ENCODE data around the gene UNC79. TPM values are rescaled to one million over a fixed set of nuclear protein-coding genes. Genes with fewer than 3 reads are reported as not detected.

The UNC79 gene
- total RNA-seq, 1 experiment from 2014 or later = 0.05 TPM

GRCh38 chr14:93462479-93462878 lies 31.7 kb downstream of the UNC79 start:
- intact Hi-C loops (cut with micrococcal nuclease; ENCODE audit: unreplicated experiment) = no loop called here
- POLR2A ChIA-PET = no interaction called here
- BruUV-seq (replicated peaks) = no TSS peak

GRCh38 chr14:93464271-93464670 lies 33.5 kb downstream of the UNC79 start:
- intact Hi-C loops (cut with micrococcal nuclease; ENCODE audit: unreplicated experiment) = no loop called here
- H3K4me3 ChIP-seq (ENCODE audit: low read depth in 2 of 2, low read length in 2 of 2) = no peak overlapping the region
- H3K9me3 ChIP-seq (ENCODE audit: control insufficient read depth, insufficient read depth, low read depth, low read length) = no peaks in the 10 kb centered on the region
- H3K4me1 ChIP-seq (ENCODE audit: control insufficient read depth, insufficient read depth, low read length) = no peaks in the 10 kb centered on the region
- ChIA-PET POLR2A (no interaction called here), CTCF (no interaction called here)
- H3K36me3 ChIP-seq (ENCODE audit: control insufficient read depth, insufficient read depth, low read length) = no peaks in the 10 kb centered on the region
- no TSS peak for BruUV-seq (replicated peaks)
- in situ Hi-C loops (cut with HindIII; ENCODE audit: low pct_unique_long_range_greater_than_20kb, low sequenced_read_pairs) = no loop called here
- ATAC-seq (no peak), DNase-seq (ENCODE audit: low read depth, low spot score) (no peak)
- no peak overlapping the region for H3K27ac ChIP-seq (ENCODE audit: low read length)
- H3K27me3 ChIP-seq (ENCODE audit: control insufficient read depth, insufficient read depth, low read length) = no peaks in the 10 kb centered on the region
- TF ChIP-seq REST (IDR thresholded peaks at IDR 0.05; ENCODE audit: insufficient read depth in 1 of 2, low read depth in 2 of 2, low read length in 1 of 2) = no peak
- no peak for TF ChIP-seq CTCF (IDR thresholded peaks at IDR 0.05)
- TF ChIP-seq TCF7L2 (IDR thresholded peaks at IDR 0.05; ENCODE audit: low read depth, low read length) = no peak
- TF ChIP-seq SIN3A (IDR thresholded peaks at IDR 0.05; ENCODE audit: borderline replicate concordance, insufficient read depth, low read depth, low read length) = no peak
- TF ChIP-seq POLR2AphosphoS5 (IDR thresholded peaks at IDR 0.05; ENCODE audit: low read depth, low read length) = no peak

More at GRCh38 chr14:93462479-93462878, 31.7 kb downstream of the UNC79 start:
- CTCF ChIA-PET = no interaction called here
- Histone ChIP-seq H3K4me1 (ENCODE audit: control insufficient read depth, insufficient read depth, low read length) (no peaks in the 10 kb centered on the region), H3K36me3 (ENCODE audit: control insufficient read depth, insufficient read depth, low read length) (no peaks in the 10 kb centered on the region), H3K27ac (ENCODE audit: low read length) (no peak overlapping the region), H3K27me3 (ENCODE audit: control insufficient read depth, insufficient read depth, low read length) (0 out of 2 replicates have a peak, but pooled peaks cover under 1% of the 10 kb centered on the region), H3K4me3 (ENCODE audit: low read depth in 2 of 2, low read length in 2 of 2) (no peak overlapping the region), H3K9me3 (ENCODE audit: control insufficient read depth, insufficient read depth, low read depth, low read length) (no peaks in the 10 kb centered on the region)
- DNase-seq (ENCODE audit: low read depth, low spot score) = no peak
- no peak for TF ChIP-seq SIN3A (IDR thresholded peaks at IDR 0.05; ENCODE audit: borderline replicate concordance, insufficient read depth, low read depth, low read length)
- in situ Hi-C loops (cut with HindIII; ENCODE audit: low pct_unique_long_range_greater_than_20kb, low sequenced_read_pairs) = no loop called here
- no peak for ATAC-seq

GRCh38 chr14:93475471-93475870 lies 44.7 kb downstream of the UNC79 start:
- H3K4me3 ChIP-seq (ENCODE audit: low read depth in 2 of 2, low read length in 2 of 2) = no peak overlapping the region
- DNase-seq (ENCODE audit: low read depth, low spot score) (no peak), ATAC-seq (no peak)
- H3K27ac ChIP-seq (ENCODE audit: low read length) = no peak overlapping the region
- ChIA-PET POLR2A (no interaction called here), CTCF (no interaction called here)
- TF ChIP-seq POLR2AphosphoS5 (IDR thresholded peaks at IDR 0.05; ENCODE audit: low read depth, low read length) (no peak), TCF7L2 (IDR thresholded peaks at IDR 0.05; ENCODE audit: low read depth, low read length) (no peak), SIN3A (IDR thresholded peaks at IDR 0.05; ENCODE audit: borderline replicate concordance, insufficient read depth, low read depth, low read length) (no peak), CTCF (IDR thresholded peaks at IDR 0.05) (no peak), REST (IDR thresholded peaks at IDR 0.05; ENCODE audit: insufficient read depth in 1 of 2, low read depth in 2 of 2, low read length in 1 of 2) (no peak)
- intact Hi-C loops (cut with micrococcal nuclease; ENCODE audit: unreplicated experiment) = no loop called here
- peaks cover 2% of the 10 kb centered on the region; the same call in 1 of the 2 replicates for H3K27me3 ChIP-seq (ENCODE audit: control insufficient read depth, insufficient read depth, low read length)
- H3K36me3 ChIP-seq (ENCODE audit: control insufficient read depth, insufficient read depth, low read length) = no peaks in the 10 kb centered on the region
- H3K4me1 ChIP-seq (ENCODE audit: control insufficient read depth, insufficient read depth, low read length) = no peaks in the 10 kb centered on the region
- no peaks in the 10 kb centered on the region for H3K9me3 ChIP-seq (ENCODE audit: control insufficient read depth, insufficient read depth, low read depth, low read length)
- in situ Hi-C loops (cut with HindIII; ENCODE audit: low pct_unique_long_range_greater_than_20kb, low sequenced_read_pairs) = no loop called here
- no TSS peak for BruUV-seq (replicated peaks)
